Measurements from ENCODE around the gene YAF2.

GRCh38 chr12:42261708-42262107, 23.7 kb upstream of the YAF2 start:
- no peak for TF ChIP-seq POLR2A (IDR thresholded peaks at IDR 0.05)
- TF ChIP-seq CTCF (IDR thresholded peaks at IDR 0.05): no peak
